Activated CD4-positive, CD25-positive, alpha-beta regulatory T cell (primary cell): Measurements from ENCODE around the gene KRTAP4-12.
"Not testable (repeated sequence)": the region's sequence is repeated elsewhere in the genome, so short reads cannot be mapped to it uniquely, and the experiment has no call there.

Source experiments
- DNase-seq, 4 experiments: peaks; one replicate each; lab custom pipeline; 2025; lab: John Stamatoyannopoulos, UW

Gene KRTAP4-12

GRCh38 chr17:41096055-41096454 is 27.9 kb downstream of the KRTAP4-12 start:
- no peak for DNase-seq

- not testable (repeated sequence) for DNase-seq
These were observed 35.1 kb downstream of the KRTAP4-12 start for GRCh38 chr17:41088760-41089352.

GRCh38 chr17:41084100-41084856 is 39.7 kb downstream of the KRTAP4-12 start, which contains the start of gene KRTAP4-7:
TSS of gene KRTAP4-7 (plus strand) at chr17:41084150. CDS start at chr17:41084207, 57 bp downstream.
- not testable (repeated sequence) for DNase-seq

- not testable (repeated sequence) for DNase-seq
These were observed 40.6 kb downstream of the KRTAP4-12 start for GRCh38 chr17:41083427-41083826.

GRCh38 chr17:41082626-41083025 is 41.4 kb downstream of the KRTAP4-12 start:
- DNase-seq: no peak

- no peak for DNase-seq
These were observed 47.2 kb downstream of the KRTAP4-12 start for GRCh38 chr17:41076788-41077187.

GRCh38 chr17:41073676-41074075 is 50.3 kb downstream of the KRTAP4-12 start:
- DNase-seq: no peak
